Glutamatergic neuron (in vitro differentiated cells): ENCODE measurements around the gene ITM2C. TPM values are rescaled to one million over a fixed set of nuclear protein-coding genes. Genes with fewer than 3 reads are reported as not detected.

ENCODE experiments used
- DNase-seq: peaks from one replicate; pipeline ENCODE4 v3.0.0; 2022
- H3K27ac Mint-ChIP-seq: one replicate; pipeline ENCODE4 v1.8.0; 2020; ENCODE audit warnings: mild to moderate bottlenecking, mixed read lengths, inconsistent platforms; ENCODE audit not compliant: unreplicated experiment
- H3K27me3 Mint-ChIP-seq: one replicate; pipeline ENCODE4 v1.8.0; 2020; ENCODE audit warnings: mild to moderate bottlenecking, moderate library complexity, mixed read lengths, inconsistent platforms; ENCODE audit not compliant: unreplicated experiment
- H3K36me3 Mint-ChIP-seq: one replicate; pipeline ENCODE4 v1.8.0; 2020; ENCODE audit warnings: mild to moderate bottlenecking, mixed read lengths, inconsistent platforms; ENCODE audit not compliant: unreplicated experiment
- H3K4me1 Mint-ChIP-seq: one replicate; pipeline ENCODE4 v1.8.0; 2020; ENCODE audit warnings: mild to moderate bottlenecking, low read depth, mixed read lengths, inconsistent platforms; ENCODE audit not compliant: unreplicated experiment
- H3K4me3 Mint-ChIP-seq: one replicate; pipeline ENCODE4 v1.8.0; 2020; ENCODE audit warnings: mild to moderate bottlenecking, mixed read lengths, inconsistent platforms; ENCODE audit not compliant: unreplicated experiment
- H3K9me3 Mint-ChIP-seq: one replicate; pipeline ENCODE4 v1.8.0; 2020; ENCODE audit warnings: mild to moderate bottlenecking, moderate library complexity, mixed read lengths, inconsistent platforms; ENCODE audit not compliant: unreplicated experiment
- total RNA-seq: library from RNA; stranded (reverse); fragmentation: NEBNext Ultra II Directional; extraction: Animal tissue kit (Norgen Biotek cat#: 25700); gene quantifications from one replicate; pipeline ENCODE4 v1.2.1, GENCODE V29; 2021; ENCODE audit not compliant: unreplicated experiment
- TF ChIP-seq, protein P1 (sequence below): fragments of 200-600 bp; sonication (generic); IDR thresholded peaks from one replicate; pipeline ENCODE4 v1.5.0; 2021; ENCODE audit not compliant: partially characterized antibody, unreplicated experiment

The ITM2C gene
- total RNA-seq, 1 donor from 2014 or later, result 72.0 TPM

DNA sequence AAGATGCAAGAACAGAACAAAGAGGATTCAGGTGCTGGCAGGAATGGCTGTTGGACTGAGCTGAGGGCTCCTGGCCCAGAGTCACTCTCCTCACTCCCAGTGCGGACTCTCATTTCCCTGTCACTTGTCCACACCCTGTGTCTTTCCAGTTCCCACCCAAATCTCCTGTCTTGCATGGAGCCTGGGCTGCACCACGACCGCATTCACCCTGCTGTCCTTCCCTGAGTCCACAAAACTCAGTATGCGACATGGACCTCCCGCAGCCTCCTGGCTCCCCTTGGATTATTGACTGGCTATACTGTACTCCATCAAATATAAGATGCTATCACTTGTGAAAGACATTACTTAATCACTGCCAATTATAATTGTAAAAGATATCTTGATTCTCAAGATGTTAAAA, 2.5 kb upstream of the ITM2C start:
- no peaks in the 10 kb centered on the region for H3K36me3 Mint-ChIP-seq
- no peak overlapping the region for H3K4me3 Mint-ChIP-seq

DNA sequence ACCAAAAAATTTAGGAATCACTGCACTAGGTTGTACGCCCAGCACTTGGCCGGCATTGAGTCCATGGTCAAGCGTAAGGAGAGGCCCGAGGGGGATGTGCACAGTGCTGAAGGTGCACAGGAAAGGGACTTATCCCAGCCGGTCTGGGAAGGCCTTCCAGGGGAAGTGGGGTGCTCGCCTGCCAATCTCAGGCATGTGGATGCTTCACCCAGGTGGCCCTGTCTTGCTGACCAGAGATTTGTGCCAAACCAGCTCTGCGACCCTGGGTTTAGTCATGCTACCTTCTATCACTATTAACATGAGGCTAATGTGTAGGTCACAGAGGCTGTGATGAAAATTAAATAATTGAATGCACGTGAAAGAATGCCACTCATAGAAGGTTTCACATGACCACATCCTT, 1.7 kb upstream of the ITM2C start:
- TF ChIP-seq, protein P1, sequence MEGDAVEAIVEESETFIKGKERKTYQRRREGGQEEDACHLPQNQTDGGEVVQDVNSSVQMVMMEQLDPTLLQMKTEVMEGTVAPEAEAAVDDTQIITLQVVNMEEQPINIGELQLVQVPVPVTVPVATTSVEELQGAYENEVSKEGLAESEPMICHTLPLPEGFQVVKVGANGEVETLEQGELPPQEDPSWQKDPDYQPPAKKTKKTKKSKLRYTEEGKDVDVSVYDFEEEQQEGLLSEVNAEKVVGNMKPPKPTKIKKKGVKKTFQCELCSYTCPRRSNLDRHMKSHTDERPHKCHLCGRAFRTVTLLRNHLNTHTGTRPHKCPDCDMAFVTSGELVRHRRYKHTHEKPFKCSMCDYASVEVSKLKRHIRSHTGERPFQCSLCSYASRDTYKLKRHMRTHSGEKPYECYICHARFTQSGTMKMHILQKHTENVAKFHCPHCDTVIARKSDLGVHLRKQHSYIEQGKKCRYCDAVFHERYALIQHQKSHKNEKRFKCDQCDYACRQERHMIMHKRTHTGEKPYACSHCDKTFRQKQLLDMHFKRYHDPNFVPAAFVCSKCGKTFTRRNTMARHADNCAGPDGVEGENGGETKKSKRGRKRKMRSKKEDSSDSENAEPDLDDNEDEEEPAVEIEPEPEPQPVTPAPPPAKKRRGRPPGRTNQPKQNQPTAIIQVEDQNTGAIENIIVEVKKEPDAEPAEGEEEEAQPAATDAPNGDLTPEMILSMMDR, result no peak
- Mint-ChIP-seq H3K4me3 (no peak overlapping the region), H3K27me3 (peaks cover 6% of the 10 kb centered on the region), H3K27ac (no peak overlapping the region), H3K9me3 (peaks cover 8% of the 10 kb centered on the region), H3K4me1 (peaks cover 9% of the 10 kb centered on the region), H3K36me3 (no peaks in the 10 kb centered on the region)
- no peak for DNase-seq

More for the DNA sequence above, 2.5 kb upstream of the ITM2C start:
- no peak for DNase-seq
- peaks cover 9% of the 10 kb centered on the region for H3K4me1 Mint-ChIP-seq
- peaks cover 4% of the 10 kb centered on the region for H3K27me3 Mint-ChIP-seq
- TF ChIP-seq, protein P1, result no peak
- peaks cover 6% of the 10 kb centered on the region for H3K9me3 Mint-ChIP-seq
- H3K27ac Mint-ChIP-seq, result no peak overlapping the region

DNA sequence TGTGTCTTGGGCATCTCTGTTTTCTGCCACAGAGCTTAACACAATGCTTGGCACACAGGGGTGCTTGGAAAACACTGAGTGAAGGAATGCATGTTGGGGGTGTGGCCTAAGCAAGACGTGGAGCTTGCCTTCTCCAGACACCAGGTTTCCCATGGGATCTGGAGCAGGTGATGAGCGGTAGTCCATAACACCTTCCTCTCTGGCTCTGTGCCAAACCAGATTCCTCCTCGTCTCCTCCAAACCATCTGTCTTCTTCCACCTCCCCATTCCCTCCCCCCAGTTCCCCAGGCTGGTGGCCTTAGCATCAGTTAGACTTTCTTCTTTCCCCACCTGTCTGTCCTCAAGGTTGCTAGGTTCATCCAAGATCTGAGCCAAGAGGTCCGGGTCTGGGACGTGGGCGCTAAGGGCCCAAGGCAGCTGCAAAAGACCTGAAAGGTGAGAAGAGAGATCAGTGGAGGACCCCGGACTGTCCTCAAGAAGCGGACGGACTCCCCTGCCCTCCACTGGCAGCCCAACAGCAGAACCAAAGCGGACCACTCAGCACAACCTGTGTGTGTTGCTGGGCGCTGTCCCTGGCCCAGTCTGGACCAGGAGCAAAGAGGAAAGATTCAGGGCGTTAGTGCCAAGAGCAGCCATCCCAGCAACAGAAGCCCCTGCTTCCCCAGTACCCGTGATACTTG, 1.2 kb upstream of the ITM2C start:
- Mint-ChIP-seq H3K4me3 (peak overlapping the region; percentile 99), H3K27ac (no peak overlapping the region), H3K36me3 (no peaks in the 10 kb centered on the region), H3K27me3 (peaks cover 6% of the 10 kb centered on the region), H3K4me1 (peaks cover 14% of the 10 kb centered on the region), H3K9me3 (peaks cover 8% of the 10 kb centered on the region)
- TF ChIP-seq, protein P1, result no peak
- DNase-seq, result no peak

GRCh38 chr2:230864122-230864604, 579 bp upstream of the ITM2C start:
- Mint-ChIP-seq H3K9me3 (peaks cover 8% of the 10 kb centered on the region), H3K4me3 (peak overlapping the region; percentile 99), H3K4me1 (peaks cover 20% of the 10 kb centered on the region), H3K27ac (no peak overlapping the region), H3K27me3 (peaks cover 6% of the 10 kb centered on the region), H3K36me3 (no peaks in the 10 kb centered on the region)
- DNase-seq, result no peak
- TF ChIP-seq, protein P1, result no peak

DNA sequence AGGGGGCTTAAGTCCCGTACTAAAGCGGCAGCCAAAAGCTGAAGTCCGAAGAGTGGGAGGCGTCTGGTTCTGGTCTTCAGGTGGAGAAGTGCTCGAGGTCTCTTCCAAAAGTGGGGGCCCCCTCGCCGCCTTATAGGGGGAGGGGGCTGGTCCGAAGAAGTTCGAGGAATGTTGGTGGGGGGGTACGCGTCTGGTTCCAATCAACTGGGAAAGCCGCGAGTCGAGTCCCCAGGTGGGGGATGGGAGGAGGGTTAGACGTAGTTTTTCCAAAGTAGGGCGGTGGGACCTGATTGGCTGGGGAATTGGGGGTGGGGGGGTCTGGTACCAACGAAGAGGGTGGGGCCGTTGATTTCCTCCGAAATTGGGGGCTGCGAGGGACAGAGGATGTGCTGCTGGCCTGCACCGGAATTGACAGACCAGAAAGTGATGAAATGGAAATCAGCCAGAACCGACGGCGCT, 594 bp downstream of the ITM2C start:
- H3K4me3 Mint-ChIP-seq, result peak overlapping the region; percentile 85
- peaks cover 10% of the 10 kb centered on the region for H3K9me3 Mint-ChIP-seq
- TF ChIP-seq, protein P1, result no peak
- H3K36me3 Mint-ChIP-seq, result no peaks in the 10 kb centered on the region
- peaks cover 6% of the 10 kb centered on the region for H3K27me3 Mint-ChIP-seq
- no peak overlapping the region for H3K27ac Mint-ChIP-seq
- H3K4me1 Mint-ChIP-seq, result peaks cover 28% of the 10 kb centered on the region
- no peak for DNase-seq
